Dermis microvascular lymphatic vessel endothelial cell (primary cell): ENCODE measurements around the gene CLDN34. TPM values are rescaled to one million over a fixed set of nuclear protein-coding genes. Genes with fewer than 3 reads are reported as not detected.

Source experiments
- DNase-seq, 2 donors: peaks; one replicate each; pipeline versions ENCODE4 v3.0.0 to v3.0.0-alpha.2; 2010; ENCODE audit warnings: low read depth in 2 of 2
- total RNA-seq: library from RNA; depleted of rRNA; stranded (reverse); fragments of >200 nt; gene quantifications from 2 replicates; pipeline ENCODE4 v1.2.1, GENCODE V29; 2014

CLDN34 gene
- total RNA-seq, 1 donor from 2014 or later: not detected

GRCh38 chrX:10015723-10016518 lies 48.8 kb downstream of the CLDN34 start:
- DNase-seq: peak; percentile 21 to 52

GRCh38 chrX:10016519-10017132 lies 49.5 kb downstream of the CLDN34 start:
- DNase-seq: no peak

GRCh38 chrX:10017872-10018271 lies 50.7 kb downstream of the CLDN34 start:
- peak in 1 of 2 donors; percentile 60 for DNase-seq

Other genes starting within 250 kb of the CLDN34 start
- 2.3 and 3.7 TPM in 2 replicates for gene GPR143, start 201.5 kb upstream of the CLDN34 start, total RNA-seq
- gene SHROOM2, start 180.9 kb upstream of the CLDN34 start, total RNA-seq: 5.3 and 10.1 TPM in 2 replicates
- 5.4 and 6.3 TPM in 2 replicates for gene CLCN4, start 189.6 kb downstream of the CLDN34 start, total RNA-seq